ENCODE measurements around the gene COL4A1.

The COL4A1 gene

DNA sequence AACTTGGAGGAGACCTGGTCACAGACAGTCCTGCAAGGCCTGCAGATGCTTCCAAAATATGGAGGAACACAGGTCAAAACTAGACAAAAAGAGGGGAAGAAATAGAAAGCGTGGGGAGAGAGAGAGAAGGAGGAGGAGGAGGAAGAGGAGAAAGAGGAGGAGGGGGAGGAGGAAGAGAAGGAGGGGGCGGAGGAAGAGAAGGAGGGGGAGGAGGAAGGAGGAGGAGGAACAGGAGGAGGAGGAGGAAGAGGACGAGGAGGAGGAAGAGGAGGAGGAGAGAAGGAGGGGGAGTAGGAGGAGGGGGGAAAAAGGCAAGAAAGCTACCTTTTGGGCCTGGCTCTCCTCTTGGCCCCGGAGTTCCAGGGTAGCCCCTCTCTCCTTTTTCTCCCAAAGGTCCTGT, 105.8 kb downstream of the COL4A1 start:
- peaks cover 0 to 2% of the 10 kb centered on the region in 2 donors for H3K4me1 ChIP-seq (ENCODE audit: control insufficient read depth in 1 of 2, insufficient read depth in 2 of 2, low read length in 2 of 2)
- peaks cover 0 to 8% of the 10 kb centered on the region in 2 donors for H3K36me3 ChIP-seq (ENCODE audit: control insufficient read depth in 1 of 2, insufficient read depth in 2 of 2, low read length in 2 of 2)
- no peaks in the 10 kb centered on the region for H3K9me3 ChIP-seq (ENCODE audit: control insufficient read depth in 1 of 2, low read length in 2 of 2)

GRCh38 chr13:110200276-110200870, 106.6 kb downstream of the COL4A1 start:
- Histone ChIP-seq H3K27me3 (ENCODE audit: control insufficient read depth in 1 of 2, insufficient read depth in 2 of 2, low read length in 2 of 2) (no peaks in the 10 kb centered on the region), H3K9me3 (ENCODE audit: control insufficient read depth in 1 of 2, low read length in 2 of 2) (no peaks in the 10 kb centered on the region), H3K36me3 (ENCODE audit: control insufficient read depth in 1 of 2, insufficient read depth in 2 of 2, low read length in 2 of 2) (peaks cover 0 to 8% of the 10 kb centered on the region in 2 donors), H3K9ac (ENCODE audit: low read depth in 1 of 2, low read length in 2 of 2) (no peak overlapping the region), H3K4me3 (ENCODE audit: low read depth in 1 of 2, low read length in 2 of 2) (no peak overlapping the region), H3K4me1 (ENCODE audit: control insufficient read depth in 1 of 2, insufficient read depth in 2 of 2, low read length in 2 of 2) (no peaks in the 10 kb centered on the region), H3K27ac (ENCODE audit: low read depth, low read length) (no peak overlapping the region)

More for the DNA sequence above, 105.8 kb downstream of the COL4A1 start:
- Histone ChIP-seq H3K27ac (ENCODE audit: low read depth, low read length) (no peak overlapping the region), H3K4me3 (ENCODE audit: low read depth in 1 of 2, low read length in 2 of 2) (no peak overlapping the region), H3K9ac (ENCODE audit: low read depth in 1 of 2, low read length in 2 of 2) (no peak overlapping the region), H3K27me3 (ENCODE audit: control insufficient read depth in 1 of 2, insufficient read depth in 2 of 2, low read length in 2 of 2) (no peaks in the 10 kb centered on the region)

GRCh38 chr13:110199046-110199831, 107.7 kb downstream of the COL4A1 start:
- Histone ChIP-seq H3K9me3 (ENCODE audit: control insufficient read depth in 1 of 2, low read length in 2 of 2) (no peaks in the 10 kb centered on the region), H3K4me1 (ENCODE audit: control insufficient read depth in 1 of 2, insufficient read depth in 2 of 2, low read length in 2 of 2) (no peaks in the 10 kb centered on the region), H3K36me3 (ENCODE audit: control insufficient read depth in 1 of 2, insufficient read depth in 2 of 2, low read length in 2 of 2) (peaks cover 0 to 8% of the 10 kb centered on the region in 2 donors), H3K9ac (ENCODE audit: low read depth in 1 of 2, low read length in 2 of 2) (no peak overlapping the region), H3K27me3 (ENCODE audit: control insufficient read depth in 1 of 2, insufficient read depth in 2 of 2, low read length in 2 of 2) (no peaks in the 10 kb centered on the region), H3K4me3 (ENCODE audit: low read depth in 1 of 2, low read length in 2 of 2) (no peak overlapping the region), H3K27ac (ENCODE audit: low read depth, low read length) (no peak overlapping the region)

DNA sequence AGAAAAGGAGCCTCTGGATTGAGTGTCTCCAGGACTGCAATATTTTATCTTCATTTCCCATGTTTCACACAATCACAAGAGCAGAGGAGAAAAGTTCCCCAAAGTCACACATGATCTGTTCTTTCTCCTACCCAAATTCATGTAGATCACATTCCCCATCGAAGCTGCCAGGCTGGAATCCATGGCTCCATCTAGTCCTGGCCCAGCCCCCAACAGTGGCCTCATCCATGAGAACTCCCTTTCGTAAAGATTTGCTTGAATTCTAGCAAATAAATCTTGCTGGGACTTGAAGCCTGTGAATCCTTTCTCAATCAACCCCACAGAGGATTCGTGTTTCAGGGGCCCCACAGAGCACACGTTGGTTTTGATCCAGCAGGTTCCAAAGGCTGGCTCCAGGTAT, 109.5 kb downstream of the COL4A1 start:
- Histone ChIP-seq H3K27me3 (ENCODE audit: control insufficient read depth in 1 of 2, insufficient read depth in 2 of 2, low read length in 2 of 2) (no peaks in the 10 kb centered on the region), H3K36me3 (ENCODE audit: control insufficient read depth in 1 of 2, insufficient read depth in 2 of 2, low read length in 2 of 2) (peaks cover 0 to 8% of the 10 kb centered on the region in 2 donors), H3K4me3 (ENCODE audit: low read depth in 1 of 2, low read length in 2 of 2) (no peak overlapping the region), H3K4me1 (ENCODE audit: control insufficient read depth in 1 of 2, insufficient read depth in 2 of 2, low read length in 2 of 2) (no peaks in the 10 kb centered on the region), H3K9ac (ENCODE audit: low read depth in 1 of 2, low read length in 2 of 2) (no peak overlapping the region), H3K27ac (ENCODE audit: low read depth, low read length) (no peak overlapping the region), H3K9me3 (ENCODE audit: control insufficient read depth in 1 of 2, low read length in 2 of 2) (no peaks in the 10 kb centered on the region)

- Histone ChIP-seq H3K4me3 (ENCODE audit: low read depth in 1 of 2, low read length in 2 of 2) (no peak overlapping the region), H3K9ac (ENCODE audit: low read depth in 1 of 2, low read length in 2 of 2) (no peak overlapping the region), H3K36me3 (ENCODE audit: control insufficient read depth in 1 of 2, insufficient read depth in 2 of 2, low read length in 2 of 2) (peaks cover 0 to 8% of the 10 kb centered on the region in 2 donors), H3K27me3 (ENCODE audit: control insufficient read depth in 1 of 2, insufficient read depth in 2 of 2, low read length in 2 of 2) (no peaks in the 10 kb centered on the region), H3K9me3 (ENCODE audit: control insufficient read depth in 1 of 2, low read length in 2 of 2) (no peaks in the 10 kb centered on the region), H3K27ac (ENCODE audit: low read depth, low read length) (no peak overlapping the region), H3K4me1 (ENCODE audit: control insufficient read depth in 1 of 2, insufficient read depth in 2 of 2, low read length in 2 of 2) (no peaks in the 10 kb centered on the region)
Observed at GRCh38 chr13:110197026-110197425, 109.9 kb downstream of the COL4A1 start.

DNA sequence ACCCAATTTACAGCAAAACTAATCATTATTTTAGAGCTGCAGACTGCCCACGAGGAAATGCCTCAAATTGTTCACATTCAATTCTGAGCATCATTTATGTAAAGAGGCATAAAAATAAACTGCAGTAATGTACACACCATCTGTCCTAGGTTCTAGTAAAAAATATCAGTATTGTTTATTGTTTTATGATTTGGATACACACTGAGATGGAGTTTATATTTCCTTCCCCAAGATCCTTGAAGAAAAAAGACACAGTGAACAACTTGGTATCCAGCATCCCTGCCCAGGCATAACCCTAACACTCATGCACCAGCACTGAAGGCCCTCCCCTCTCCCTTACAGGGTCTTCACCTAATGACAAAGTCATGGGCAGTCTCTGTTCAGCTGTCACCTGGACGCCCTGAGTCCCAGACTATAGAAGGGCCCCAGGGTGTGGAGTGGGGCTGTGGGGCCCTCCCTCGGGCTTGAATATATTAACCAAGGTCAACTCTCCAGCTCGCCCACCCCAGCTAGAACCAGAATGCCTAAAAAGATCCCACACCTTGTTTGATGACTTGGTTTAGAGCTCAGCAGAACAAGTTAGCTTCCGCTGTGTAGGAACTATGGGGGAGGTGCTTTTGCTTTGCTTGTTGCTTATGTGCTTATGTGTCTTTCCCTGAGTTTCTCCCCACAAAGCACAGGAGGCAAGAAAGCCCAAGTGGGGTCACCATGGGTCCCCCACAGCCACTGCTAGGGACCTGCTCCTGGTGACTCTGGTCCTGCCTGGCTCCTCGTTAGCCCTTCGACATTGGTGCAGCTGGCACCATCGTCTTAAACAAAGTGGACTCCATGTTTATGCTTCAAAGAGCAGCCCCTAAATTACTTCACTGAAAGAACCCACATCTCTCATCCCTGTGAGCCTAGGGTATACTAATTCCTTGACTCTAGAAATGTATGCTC, 111.1 kb downstream of the COL4A1 start:
- H3K27me3 ChIP-seq (ENCODE audit: control insufficient read depth in 1 of 2, insufficient read depth in 2 of 2, low read length in 2 of 2), result no peaks in the 10 kb centered on the region
- no peak overlapping the region for H3K4me3 ChIP-seq (ENCODE audit: low read depth in 1 of 2, low read length in 2 of 2)
- no peak overlapping the region for H3K27ac ChIP-seq (ENCODE audit: low read depth, low read length)
- no peaks in the 10 kb centered on the region for H3K9me3 ChIP-seq (ENCODE audit: control insufficient read depth in 1 of 2, low read length in 2 of 2)
- no peaks in the 10 kb centered on the region for H3K4me1 ChIP-seq (ENCODE audit: control insufficient read depth in 1 of 2, insufficient read depth in 2 of 2, low read length in 2 of 2)
- no peak overlapping the region for H3K9ac ChIP-seq (ENCODE audit: low read depth in 1 of 2, low read length in 2 of 2)
- H3K36me3 ChIP-seq (ENCODE audit: control insufficient read depth in 1 of 2, insufficient read depth in 2 of 2, low read length in 2 of 2), result peaks cover 0 to 8% of the 10 kb centered on the region in 2 donors

- Histone ChIP-seq H3K9ac (ENCODE audit: low read depth in 1 of 2, low read length in 2 of 2) (no peak overlapping the region), H3K36me3 (ENCODE audit: control insufficient read depth in 1 of 2, insufficient read depth in 2 of 2, low read length in 2 of 2) (peaks cover 0 to 8% of the 10 kb centered on the region in 2 donors), H3K9me3 (ENCODE audit: control insufficient read depth in 1 of 2, low read length in 2 of 2) (no peaks in the 10 kb centered on the region), H3K27me3 (ENCODE audit: control insufficient read depth in 1 of 2, insufficient read depth in 2 of 2, low read length in 2 of 2) (no peaks in the 10 kb centered on the region), H3K27ac (ENCODE audit: low read depth, low read length) (no peak overlapping the region), H3K4me1 (ENCODE audit: control insufficient read depth in 1 of 2, insufficient read depth in 2 of 2, low read length in 2 of 2) (no peaks in the 10 kb centered on the region), H3K4me3 (ENCODE audit: low read depth in 1 of 2, low read length in 2 of 2) (no peak overlapping the region)
Observed at GRCh38 chr13:110194451-110194850, 112.5 kb downstream of the COL4A1 start.

DNA sequence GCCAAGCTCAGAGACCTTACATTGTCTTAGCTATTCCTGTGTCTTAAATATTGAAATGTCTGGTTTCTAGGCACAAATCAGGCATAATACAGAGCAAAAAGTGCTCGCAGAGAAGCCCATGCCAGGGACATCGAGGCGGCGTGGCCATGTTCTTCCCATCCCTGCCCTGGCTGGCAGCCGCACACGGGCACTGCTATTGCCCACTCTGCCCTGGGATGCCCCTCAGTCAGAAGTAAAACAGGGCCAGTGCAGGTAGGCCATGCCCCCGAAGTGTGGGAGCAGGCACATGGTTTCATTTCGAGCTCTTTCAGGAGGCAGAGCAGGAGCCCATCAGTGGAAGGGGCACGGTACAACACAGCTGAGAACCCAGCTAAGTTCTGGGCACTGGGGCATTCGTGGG, 113.5 kb downstream of the COL4A1 start:
- no peak overlapping the region for H3K27ac ChIP-seq (ENCODE audit: low read depth, low read length)
- H3K9me3 ChIP-seq (ENCODE audit: control insufficient read depth in 1 of 2, low read length in 2 of 2), result no peaks in the 10 kb centered on the region
- H3K27me3 ChIP-seq (ENCODE audit: control insufficient read depth in 1 of 2, insufficient read depth in 2 of 2, low read length in 2 of 2), result no peaks in the 10 kb centered on the region
- no peak overlapping the region for H3K9ac ChIP-seq (ENCODE audit: low read depth in 1 of 2, low read length in 2 of 2)
- no peaks in the 10 kb centered on the region for H3K4me1 ChIP-seq (ENCODE audit: control insufficient read depth in 1 of 2, insufficient read depth in 2 of 2, low read length in 2 of 2)
- no peak overlapping the region for H3K4me3 ChIP-seq (ENCODE audit: low read depth in 1 of 2, low read length in 2 of 2)
- H3K36me3 ChIP-seq (ENCODE audit: control insufficient read depth in 1 of 2, insufficient read depth in 2 of 2, low read length in 2 of 2), result peaks cover 0 to under 1% of the 10 kb centered on the region in 2 donors

- Histone ChIP-seq H3K4me1 (ENCODE audit: control insufficient read depth in 1 of 2, insufficient read depth in 2 of 2, low read length in 2 of 2) (no peaks in the 10 kb centered on the region), H3K27me3 (ENCODE audit: control insufficient read depth in 1 of 2, insufficient read depth in 2 of 2, low read length in 2 of 2) (no peaks in the 10 kb centered on the region), H3K4me3 (ENCODE audit: low read depth in 1 of 2, low read length in 2 of 2) (no peak overlapping the region), H3K9ac (ENCODE audit: low read depth in 1 of 2, low read length in 2 of 2) (no peak overlapping the region), H3K9me3 (ENCODE audit: control insufficient read depth in 1 of 2, low read length in 2 of 2) (no peaks in the 10 kb centered on the region), H3K27ac (ENCODE audit: low read depth, low read length) (no peak overlapping the region), H3K36me3 (ENCODE audit: control insufficient read depth in 1 of 2, insufficient read depth in 2 of 2, low read length in 2 of 2) (no peaks in the 10 kb centered on the region)
Observed at GRCh38 chr13:110192472-110192871, 114.5 kb downstream of the COL4A1 start.

Measured in duodenal mucosa (tissue), 2 donors.